Stimulated activated CD8-positive, alpha-beta memory T cell treated with anti-CD3 and anti-CD28 coated beads, Interleukin-4, amount 100 ng/mL, for 48 hours (primary cell): ENCODE data around the gene C2orf76.

Source experiments
- DNase-seq: peaks from one replicate; pipeline ENCODE4 v3.0.0-alpha.2; 2020

Gene C2orf76

GRCh38 chr2:119333833-119334232, 32.8 kb downstream of the C2orf76 start:
- no peak for DNase-seq

- no peak for DNase-seq
These were observed 33.3 kb downstream of the C2orf76 start for GRCh38 chr2:119333360-119333759.

GRCh38 chr2:119332953-119333352, 33.7 kb downstream of the C2orf76 start:
- no peak for DNase-seq

- DNase-seq, result no peak
These were observed 39.2 kb downstream of the C2orf76 start for GRCh38 chr2:119327431-119327830.

- DNase-seq, result no peak
These were observed 39.7 kb downstream of the C2orf76 start for GRCh38 chr2:119326938-119327337.

GRCh38 chr2:119324685-119325270, 41.9 kb downstream of the C2orf76 start:
- no peak for DNase-seq

GRCh38 chr2:119323459-119323858, 43.2 kb downstream of the C2orf76 start:
- DNase-seq, result no peak

GRCh38 chr2:119319593-119319992, 47.0 kb downstream of the C2orf76 start:
- DNase-seq, result no peak

GRCh38 chr2:119317554-119317953, 49.1 kb downstream of the C2orf76 start:
- DNase-seq, result no peak

- no peak for DNase-seq
These were observed 50.6 kb downstream of the C2orf76 start for GRCh38 chr2:119316066-119316465.

- DNase-seq, result no peak
These were observed 51.3 kb downstream of the C2orf76 start for GRCh38 chr2:119315241-119315925.

- DNase-seq, result no peak
These were observed 54.8 kb downstream of the C2orf76 start for GRCh38 chr2:119311831-119312230.

- no peak for DNase-seq
These were observed 55.3 kb downstream of the C2orf76 start for GRCh38 chr2:119311371-119311770.

GRCh38 chr2:119308793-119309330, 57.8 kb downstream of the C2orf76 start:
- DNase-seq, result no peak

GRCh38 chr2:119307419-119308140, 59.1 kb downstream of the C2orf76 start:
- DNase-seq, result no peak

- DNase-seq, result no peak
These were observed 60.4 kb downstream of the C2orf76 start for GRCh38 chr2:119306196-119306590.

- DNase-seq, result no peak
These were observed 61.0 kb downstream of the C2orf76 start for GRCh38 chr2:119305497-119306195.

- DNase-seq, result no peak
These were observed 61.8 kb downstream of the C2orf76 start for GRCh38 chr2:119304847-119305246.

GRCh38 chr2:119301413-119301812, 65.2 kb downstream of the C2orf76 start:
- DNase-seq, result no peak

- no peak for DNase-seq
These were observed 70.8 kb downstream of the C2orf76 start for GRCh38 chr2:119295688-119296375.

GRCh38 chr2:119294671-119295070, 72.0 kb downstream of the C2orf76 start:
- no peak for DNase-seq

GRCh38 chr2:119293900-119294299, 72.7 kb downstream of the C2orf76 start:
- no peak for DNase-seq

- no peak for DNase-seq
These were observed 73.4 kb downstream of the C2orf76 start for GRCh38 chr2:119293254-119293653.
